ENCODE data around the gene HOXA11.

DNA sequence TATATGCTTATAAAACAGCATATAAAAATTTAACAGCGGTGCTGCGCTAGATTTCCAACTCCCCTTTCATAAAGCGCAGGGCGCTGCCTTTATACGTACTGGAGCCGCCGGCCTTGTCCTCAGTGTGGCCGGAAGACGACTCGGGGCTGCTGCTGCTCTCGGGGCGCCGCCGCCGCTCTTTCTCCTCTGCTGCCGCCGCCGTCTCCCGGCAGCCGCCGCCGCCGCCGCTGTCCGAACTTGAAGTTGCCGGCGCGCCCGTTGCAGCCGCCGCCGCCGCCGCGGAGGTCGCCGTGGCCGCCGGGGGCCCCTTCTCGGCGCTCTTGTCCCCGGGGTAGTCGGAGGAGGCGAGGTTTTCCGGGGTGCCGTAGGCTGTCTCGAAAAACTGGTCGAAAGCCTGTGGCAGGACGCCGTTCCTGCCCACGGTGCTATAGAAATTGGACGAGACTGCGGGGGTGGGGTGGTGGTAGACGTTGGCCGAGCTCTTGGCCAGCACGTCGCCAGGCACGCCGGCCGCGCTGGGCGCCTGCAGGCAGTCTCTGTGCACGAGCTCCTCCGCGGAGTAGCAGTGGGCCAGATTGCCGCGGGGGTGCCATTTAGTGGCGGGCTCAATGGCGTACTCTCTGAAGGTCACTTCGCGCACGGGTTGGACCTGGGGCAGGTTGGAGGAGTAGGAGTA is 557 bp downstream of the HOXA11 start:
- TF ChIP-seq, protein P1, sequence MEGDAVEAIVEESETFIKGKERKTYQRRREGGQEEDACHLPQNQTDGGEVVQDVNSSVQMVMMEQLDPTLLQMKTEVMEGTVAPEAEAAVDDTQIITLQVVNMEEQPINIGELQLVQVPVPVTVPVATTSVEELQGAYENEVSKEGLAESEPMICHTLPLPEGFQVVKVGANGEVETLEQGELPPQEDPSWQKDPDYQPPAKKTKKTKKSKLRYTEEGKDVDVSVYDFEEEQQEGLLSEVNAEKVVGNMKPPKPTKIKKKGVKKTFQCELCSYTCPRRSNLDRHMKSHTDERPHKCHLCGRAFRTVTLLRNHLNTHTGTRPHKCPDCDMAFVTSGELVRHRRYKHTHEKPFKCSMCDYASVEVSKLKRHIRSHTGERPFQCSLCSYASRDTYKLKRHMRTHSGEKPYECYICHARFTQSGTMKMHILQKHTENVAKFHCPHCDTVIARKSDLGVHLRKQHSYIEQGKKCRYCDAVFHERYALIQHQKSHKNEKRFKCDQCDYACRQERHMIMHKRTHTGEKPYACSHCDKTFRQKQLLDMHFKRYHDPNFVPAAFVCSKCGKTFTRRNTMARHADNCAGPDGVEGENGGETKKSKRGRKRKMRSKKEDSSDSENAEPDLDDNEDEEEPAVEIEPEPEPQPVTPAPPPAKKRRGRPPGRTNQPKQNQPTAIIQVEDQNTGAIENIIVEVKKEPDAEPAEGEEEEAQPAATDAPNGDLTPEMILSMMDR (IDR thresholded peaks at IDR 0.05): no peak
- TF ChIP-seq POLR2A (IDR thresholded peaks at IDR 0.05): peak in 1 of 2 donors; percentile 31

All from vagina (tissue), 2 donors.